MM.1S (cell line): Measurements from ENCODE around the gene GABRG3.
A peak's percentile ranks its signal among the peaks of the same experiment; 100 is the strongest.

Experiments used
- DNase-seq: peaks from one replicate; pipeline ENCODE4 v3.0.0-alpha.2; 2015
- H2AFZ ChIP-seq: fragments of 300-600 bp; sonication (generic); 2 replicates; pipeline ENCODE4 v1.6.0; 2016; ENCODE audit warnings: antibody characterized with exemption, low read length
- H3F3A ChIP-seq: fragments of 300-600 bp; sonication (generic); 2 replicates; pipeline ENCODE4 v1.6.1; 2016; ENCODE audit warnings: mild to moderate bottlenecking, antibody characterized with exemption, low read length, moderate library complexity, mixed read lengths; ENCODE audit not compliant: insufficient read depth
- H3K27ac ChIP-seq: fragments of 300-600 bp; sonication (generic); 2 replicates; pipeline ENCODE4 v1.5.1; 2016; ENCODE audit warnings: mild to moderate bottlenecking, low read length
- H3K27me3 ChIP-seq: fragments of 300-600 bp; sonication (generic); replicated peaks from 2 replicates; pipeline ENCODE4 v1.6.0; 2016; ENCODE audit warnings: low read length; ENCODE audit not compliant: insufficient read depth
- H3K36me3 ChIP-seq: fragments of 300-600 bp; sonication (generic); replicated peaks from 2 replicates; pipeline ENCODE4 v1.6.1; 2016; ENCODE audit warnings: mild to moderate bottlenecking, low read length, mixed read lengths; ENCODE audit not compliant: insufficient read depth
- H3K4me1 ChIP-seq: fragments of 300-600 bp; sonication (generic); 2 replicates; pipeline ENCODE4 v1.6.1; 2016; ENCODE audit warnings: low read length, mixed read lengths
- H3K4me2 ChIP-seq: fragments of 300-600 bp; sonication (generic); 2 replicates; pipeline ENCODE4 v1.6.0; 2016; ENCODE audit warnings: low read depth, low read length
- H3K4me3 ChIP-seq: fragments of 300-600 bp; sonication (generic); 2 replicates; pipeline ENCODE4 v1.5.1; 2016; ENCODE audit warnings: low read length, mixed read lengths
- H3K79me2 ChIP-seq: fragments of 300-600 bp; sonication (generic); 2 replicates; pipeline ENCODE4 v1.6.1; 2016; ENCODE audit warnings: mixed run types, low read length, mixed read lengths
- H3K9ac ChIP-seq: fragments of 300-600 bp; sonication (generic); 2 replicates; pipeline ENCODE4 v1.6.1; 2016; ENCODE audit warnings: low read length, mixed read lengths
- H3K9me2 ChIP-seq: fragments of 300-600 bp; sonication (generic); replicated peaks from 2 replicates; pipeline ENCODE4 v1.6.1; 2016; ENCODE audit warnings: mild to moderate bottlenecking, low read length, mixed read lengths; ENCODE audit not compliant: insufficient read depth
- H3K9me3 ChIP-seq: fragments of 300-600 bp; sonication (generic); replicated peaks from 2 replicates; pipeline ENCODE4 v1.6.1; 2016; ENCODE audit warnings: mild to moderate bottlenecking, low read length, mixed read lengths; ENCODE audit not compliant: insufficient read depth
- H4K20me1 ChIP-seq: fragments of 300-600 bp; sonication (generic); 2 replicates; pipeline ENCODE4 v1.6.1; 2016; ENCODE audit warnings: mild to moderate bottlenecking, low read length, moderate library complexity, mixed read lengths; ENCODE audit not compliant: insufficient read depth
- CTCF ChIP-seq: fragments of 300-600 bp; sonication (generic); IDR thresholded peaks from 2 replicates; pipeline ENCODE4 v1.5.1; 2016; ENCODE audit warnings: antibody characterized with exemption, low read length, mixed read lengths
- EZH2 ChIP-seq: fragments of 300-600 bp; sonication (generic); optimal IDR thresholded peaks from 2 replicates; pipeline ENCODE3; 2017; ENCODE audit warnings: low read depth, mild to moderate bottlenecking, antibody characterized with exemption, low read length, mixed read lengths
- EZH2phosphoT487 ChIP-seq: fragments of 300-600 bp; sonication (generic); IDR thresholded peaks from 2 replicates; pipeline ENCODE4 v1.6.1; 2018; ENCODE audit warnings: antibody characterized with exemption, low read length

The GABRG3 gene

GRCh38 chr15:27028858-27029477 is 58.0 kb downstream of the GABRG3 start:
- H3K36me3 ChIP-seq = no peaks in the 10 kb centered on the region
- no peaks in the 10 kb centered on the region for H3K4me1 ChIP-seq
- H3K27ac ChIP-seq = no peak overlapping the region
- no peaks in the 10 kb centered on the region for H3K79me2 ChIP-seq
- H3K9me3 ChIP-seq = no peaks in the 10 kb centered on the region
- H4K20me1 ChIP-seq = no peaks in the 10 kb centered on the region
- TF ChIP-seq CTCF (no peak), EZH2 (no peak), EZH2phosphoT487 (no peak)
- no peaks in the 10 kb centered on the region for H3K27me3 ChIP-seq
- no peak overlapping the region for H3K4me3 ChIP-seq
- no peak overlapping the region for H3K9ac ChIP-seq
- peak; percentile 65 for DNase-seq
- no peaks in the 10 kb centered on the region for H3F3A ChIP-seq
- H2AFZ ChIP-seq = no peak overlapping the region
- H3K9me2 ChIP-seq = no peaks in the 10 kb centered on the region
- H3K4me2 ChIP-seq = peak overlapping the region; percentile 21; the same call in 1 of the 2 replicates

GRCh38 chr15:27036210-27036609 is 65.2 kb downstream of the GABRG3 start:
- Histone ChIP-seq H3K27me3 (no peaks in the 10 kb centered on the region), H3K9me2 (no peaks in the 10 kb centered on the region), H4K20me1 (no peaks in the 10 kb centered on the region), H3K9ac (no peak overlapping the region), H2AFZ (no peak overlapping the region), H3K4me3 (no peak overlapping the region), H3K36me3 (no peaks in the 10 kb centered on the region), H3K79me2 (no peaks in the 10 kb centered on the region), H3K4me2 (no peak overlapping the region), H3F3A (no peaks in the 10 kb centered on the region), H3K9me3 (no peaks in the 10 kb centered on the region), H3K27ac (no peak overlapping the region), H3K4me1 (no peaks in the 10 kb centered on the region)
- DNase-seq = no peak
- no peak for TF ChIP-seq CTCF
- no peak for TF ChIP-seq EZH2phosphoT487
- no peak for TF ChIP-seq EZH2

GRCh38 chr15:27037501-27037900 is 66.5 kb downstream of the GABRG3 start:
- no peaks in the 10 kb centered on the region for H3K27me3 ChIP-seq
- no peak overlapping the region for H2AFZ ChIP-seq
- H3K27ac ChIP-seq = no peak overlapping the region
- no peak overlapping the region for H3K4me2 ChIP-seq
- no peak overlapping the region for H3K4me3 ChIP-seq
- DNase-seq = no peak
- TF ChIP-seq CTCF = no peak
- no peak for TF ChIP-seq EZH2
- TF ChIP-seq EZH2phosphoT487 = no peak
- H3K4me1 ChIP-seq = no peaks in the 10 kb centered on the region
- no peaks in the 10 kb centered on the region for H3K79me2 ChIP-seq
- H3K9me2 ChIP-seq = no peaks in the 10 kb centered on the region
- H3F3A ChIP-seq = no peaks in the 10 kb centered on the region
- H3K36me3 ChIP-seq = no peaks in the 10 kb centered on the region
- no peaks in the 10 kb centered on the region for H3K9me3 ChIP-seq
- no peak overlapping the region for H3K9ac ChIP-seq
- H4K20me1 ChIP-seq = no peaks in the 10 kb centered on the region
